ENCODE results near the gene SDC4. TPM values are rescaled to one million over a fixed set of nuclear protein-coding genes. Genes with fewer than 3 reads are reported as not detected.
A peak's percentile ranks its signal among the peaks of the same experiment; 100 is the strongest.

SDC4 gene
- total RNA-seq, 1 donor from 2014 or later = 175 TPM

GRCh38 chr20:45343532-45344167 is 4.6 kb downstream of the SDC4 start:
- no peaks in the 10 kb centered on the region for H3K27me3 ChIP-seq (ENCODE audit: control insufficient read depth, insufficient read depth, low read length)
- H3K4me3 ChIP-seq (ENCODE audit: low read depth, low read length) = no peak overlapping the region
- no peaks in the 10 kb centered on the region for H3K36me3 ChIP-seq (ENCODE audit: control insufficient read depth, insufficient read depth, low read length)
- DNase-seq (ENCODE audit: low read depth) = no peak
- TF ChIP-seq CTCF (IDR thresholded peaks at IDR 0.05; ENCODE audit: insufficient read depth, low read length, poor library complexity, severe bottlenecking) = no peak

- no peak for DNase-seq (ENCODE audit: low read depth)
- Histone ChIP-seq H3K27me3 (ENCODE audit: control insufficient read depth, insufficient read depth, low read length) (no peaks in the 10 kb centered on the region), H3K4me3 (ENCODE audit: low read depth, low read length) (no peak overlapping the region), H3K36me3 (ENCODE audit: control insufficient read depth, insufficient read depth, low read length) (no peaks in the 10 kb centered on the region)
- TF ChIP-seq CTCF (IDR thresholded peaks at IDR 0.05; ENCODE audit: insufficient read depth, low read length, poor library complexity, severe bottlenecking) = no peak
Measured at GRCh38 chr20:45342855-45343531, 5.2 kb downstream of the SDC4 start.

- Histone ChIP-seq H3K4me3 (ENCODE audit: low read depth, low read length) (peak overlapping the region; percentile 0), H3K36me3 (ENCODE audit: control insufficient read depth, insufficient read depth, low read length) (no peaks in the 10 kb centered on the region), H3K27me3 (ENCODE audit: control insufficient read depth, insufficient read depth, low read length) (no peaks in the 10 kb centered on the region)
- TF ChIP-seq CTCF (IDR thresholded peaks at IDR 0.05; ENCODE audit: insufficient read depth, low read length, poor library complexity, severe bottlenecking) = no peak
- DNase-seq (ENCODE audit: low read depth) = no peak
Measured at GRCh38 chr20:45341939-45342854, 6.0 kb downstream of the SDC4 start.

GRCh38 chr20:45341579-45341938 is 6.7 kb downstream of the SDC4 start:
- Histone ChIP-seq H3K4me3 (ENCODE audit: low read depth, low read length) (no peak overlapping the region), H3K36me3 (ENCODE audit: control insufficient read depth, insufficient read depth, low read length) (no peaks in the 10 kb centered on the region), H3K27me3 (ENCODE audit: control insufficient read depth, insufficient read depth, low read length) (no peaks in the 10 kb centered on the region)
- TF ChIP-seq CTCF (IDR thresholded peaks at IDR 0.05; ENCODE audit: insufficient read depth, low read length, poor library complexity, severe bottlenecking) = no peak
- DNase-seq (ENCODE audit: low read depth) = no peak

GRCh38 chr20:45340951-45341350 is 7.3 kb downstream of the SDC4 start:
- Histone ChIP-seq H3K4me3 (ENCODE audit: low read depth, low read length) (no peak overlapping the region), H3K27me3 (ENCODE audit: control insufficient read depth, insufficient read depth, low read length) (no peaks in the 10 kb centered on the region), H3K36me3 (ENCODE audit: control insufficient read depth, insufficient read depth, low read length) (no peaks in the 10 kb centered on the region)
- TF ChIP-seq CTCF (IDR thresholded peaks at IDR 0.05; ENCODE audit: insufficient read depth, low read length, poor library complexity, severe bottlenecking) = no peak
- DNase-seq (ENCODE audit: low read depth) = no peak
